SKM-1 (cell line): ENCODE measurements around the gene ANO6.
"Not testable (repeated sequence)": the region's sequence is repeated elsewhere in the genome, so short reads cannot be mapped to it uniquely, and the experiment has no call there.

Experiments used
- DNase-seq: peaks from one replicate; lab custom pipeline; 2025; ENCODE audit not compliant: unreplicated experiment; lab: John Stamatoyannopoulos, UW

Gene ANO6

DNA sequence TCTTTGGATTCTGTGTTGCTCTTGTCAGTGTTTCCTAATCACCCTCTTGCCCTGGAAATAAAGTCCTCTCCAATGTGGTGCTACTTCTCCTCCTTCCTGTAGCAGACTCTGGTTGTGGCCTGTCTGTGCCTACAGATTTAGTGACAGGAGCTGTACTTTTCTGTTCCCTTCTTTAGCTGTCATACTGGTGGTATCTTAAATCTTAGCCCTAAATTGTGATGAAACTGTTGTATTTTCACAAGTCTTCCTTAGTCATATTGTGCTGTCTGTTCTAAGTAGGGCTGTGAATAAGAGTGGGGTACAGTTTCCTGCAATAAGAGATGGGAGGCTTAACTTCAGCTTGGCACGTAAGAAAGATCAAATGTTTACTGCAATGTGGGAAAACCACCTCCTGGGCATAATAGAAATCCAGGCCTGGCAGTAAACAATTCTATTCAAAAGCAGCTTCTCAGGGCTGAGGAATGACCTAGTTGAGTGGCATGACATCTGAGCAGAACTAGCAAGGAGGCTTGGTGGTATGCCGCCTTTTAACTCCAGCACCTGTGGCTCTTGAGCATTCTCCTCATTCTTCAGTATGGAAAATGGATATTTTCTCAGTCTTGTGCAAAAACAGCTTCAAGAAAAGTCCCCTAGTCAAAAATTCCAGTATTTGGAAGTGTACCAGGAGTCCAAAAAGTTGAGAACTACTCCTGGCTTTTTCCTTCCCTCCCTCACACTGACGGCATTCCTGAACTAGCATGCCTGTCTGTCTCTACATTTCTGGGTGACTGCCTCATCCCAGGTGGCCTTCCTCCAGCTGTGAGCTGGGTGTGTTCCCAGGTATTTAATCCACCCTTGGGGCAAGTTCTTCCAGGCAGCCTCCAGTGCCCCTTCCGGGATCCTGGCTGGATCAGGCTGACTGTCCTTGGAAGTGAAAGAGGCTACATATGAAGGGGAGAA, 19.5 kb downstream of the ANO6 start:
- no peak for DNase-seq

DNA sequence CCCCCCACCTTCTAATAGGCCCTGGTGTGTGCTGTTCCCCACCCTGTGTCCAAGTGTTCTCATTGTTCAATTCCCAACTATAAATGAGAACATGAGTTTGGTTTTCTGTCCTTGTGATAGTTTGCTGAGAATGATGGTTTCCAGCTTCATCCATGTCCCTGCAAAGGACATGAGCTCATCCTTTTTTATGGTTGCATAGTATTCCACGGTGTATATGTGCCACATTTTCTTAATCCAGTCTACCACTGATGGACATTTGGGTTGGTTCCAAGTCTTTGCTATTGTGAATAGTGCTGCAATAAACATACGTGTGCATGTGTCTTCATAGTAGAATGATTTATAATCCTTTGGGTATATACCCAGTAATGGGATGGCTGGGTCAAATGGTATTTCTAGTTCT, 20.5 kb downstream of the ANO6 start:
- not testable (repeated sequence) for DNase-seq

DNA sequence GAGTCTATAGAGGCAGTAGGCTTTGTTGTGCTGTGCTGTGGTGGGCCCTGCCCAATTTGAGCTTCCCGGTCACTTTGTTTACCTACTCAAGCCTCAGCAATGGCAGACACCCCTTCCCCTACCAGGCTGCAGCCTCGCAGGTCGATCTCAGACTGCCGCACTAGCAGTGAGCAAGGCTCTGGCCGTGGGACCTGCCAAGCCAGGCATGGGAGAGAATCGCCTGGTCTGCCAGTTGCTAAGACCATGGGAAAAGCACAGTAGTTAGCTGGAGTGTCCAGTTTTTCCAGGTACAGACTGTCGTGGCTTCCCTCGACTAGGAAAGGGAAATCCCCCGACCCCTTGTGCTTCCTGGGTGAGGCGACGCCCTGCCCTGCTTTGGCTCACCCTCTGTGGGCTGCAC, 26.3 kb downstream of the ANO6 start:
- DNase-seq: no peak

DNA sequence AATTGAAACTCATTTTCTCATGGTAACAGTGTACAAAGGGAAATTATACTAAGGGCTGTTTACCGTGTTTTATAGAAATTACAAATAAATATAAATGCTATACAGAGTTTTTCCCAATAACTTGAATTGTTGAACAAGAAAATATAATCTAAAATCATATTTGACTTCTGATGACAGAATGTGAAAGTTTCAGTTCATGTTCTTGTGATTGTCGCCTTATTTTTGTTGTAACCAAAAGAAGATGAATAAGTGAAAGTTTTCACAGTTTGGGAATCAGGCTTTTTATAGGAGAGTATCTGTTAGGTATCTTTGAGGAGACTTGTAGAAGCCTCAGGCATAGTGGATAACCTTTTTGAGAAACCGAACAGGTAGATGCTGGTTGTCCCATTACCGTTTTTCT, 28.1 kb downstream of the ANO6 start:
- DNase-seq: no peak

DNA sequence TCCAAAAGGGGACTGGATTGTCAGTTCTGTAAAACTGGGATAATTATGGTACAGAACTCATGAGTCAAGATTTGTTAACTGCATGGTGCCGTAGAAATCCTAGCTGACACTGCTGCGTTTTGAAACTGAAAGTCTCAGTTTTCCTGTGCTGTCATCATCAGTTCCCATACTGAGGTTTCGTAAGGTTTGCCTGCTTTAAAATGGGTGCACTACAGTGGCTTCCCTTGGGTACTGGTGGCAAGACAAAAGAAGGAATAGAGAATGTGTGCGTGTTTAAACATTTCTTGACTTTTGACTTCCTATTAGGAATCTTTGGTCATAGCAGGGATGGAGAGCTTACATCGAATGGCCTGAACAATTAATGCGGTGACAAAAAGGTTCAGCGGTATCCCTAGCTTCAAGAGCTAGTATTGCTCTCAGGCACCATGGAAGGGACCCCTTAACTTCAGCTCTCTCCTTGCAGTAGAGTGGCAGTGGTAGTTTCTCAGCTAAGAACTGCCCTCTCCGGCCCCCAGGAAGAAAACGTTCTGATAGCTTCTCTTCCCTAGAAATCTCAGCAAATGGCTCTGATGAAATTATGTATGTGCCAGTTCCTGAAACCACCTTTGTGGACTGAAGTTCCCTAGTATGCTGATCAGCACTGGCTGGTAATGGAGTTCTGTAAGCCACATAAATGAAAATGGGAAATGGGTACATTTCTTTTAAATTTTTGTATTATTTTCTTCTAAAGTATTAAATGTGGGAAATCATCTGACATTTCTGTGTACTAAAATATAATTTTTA, 28.9 kb downstream of the ANO6 start:
- no peak for DNase-seq

DNA sequence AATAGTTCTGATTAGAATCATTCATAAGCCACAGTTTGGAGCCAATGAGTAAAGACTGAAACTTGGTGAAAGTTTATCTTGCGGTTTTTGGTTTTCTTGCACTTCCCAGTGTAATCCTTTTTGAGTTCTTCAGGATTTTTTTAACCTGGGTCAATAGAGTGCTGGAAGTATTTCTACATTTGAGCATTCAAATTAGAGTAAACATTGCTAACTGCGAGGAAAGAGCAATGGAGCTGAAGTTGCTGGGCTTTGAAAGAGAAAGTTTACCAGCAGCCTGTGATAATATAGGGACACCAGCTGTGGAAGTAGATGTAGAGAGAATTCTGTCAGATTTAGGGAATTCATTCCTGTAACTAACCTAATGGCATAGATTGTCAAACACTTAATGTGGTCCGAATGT, 30.3 kb downstream of the ANO6 start:
- no peak for DNase-seq

DNA sequence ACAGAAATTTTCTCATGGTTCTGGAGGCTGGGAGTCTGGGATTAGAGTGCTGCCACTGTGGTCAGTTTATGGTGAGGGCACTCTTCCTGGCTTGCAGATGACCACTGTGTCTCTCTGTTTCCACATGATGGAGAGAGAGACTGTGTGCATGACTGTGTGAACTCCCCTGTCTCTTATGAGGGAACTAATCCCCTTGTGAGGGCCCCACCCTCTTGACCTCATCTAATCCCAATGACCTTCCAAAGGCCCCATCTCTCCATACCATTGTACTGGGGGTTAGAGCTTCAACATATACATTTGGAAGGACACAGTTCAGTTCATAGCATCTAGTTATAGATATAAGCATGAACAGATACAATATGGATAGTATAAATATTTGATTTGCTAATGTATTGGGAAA, 31.7 kb downstream of the ANO6 start:
- no peak for DNase-seq

DNA sequence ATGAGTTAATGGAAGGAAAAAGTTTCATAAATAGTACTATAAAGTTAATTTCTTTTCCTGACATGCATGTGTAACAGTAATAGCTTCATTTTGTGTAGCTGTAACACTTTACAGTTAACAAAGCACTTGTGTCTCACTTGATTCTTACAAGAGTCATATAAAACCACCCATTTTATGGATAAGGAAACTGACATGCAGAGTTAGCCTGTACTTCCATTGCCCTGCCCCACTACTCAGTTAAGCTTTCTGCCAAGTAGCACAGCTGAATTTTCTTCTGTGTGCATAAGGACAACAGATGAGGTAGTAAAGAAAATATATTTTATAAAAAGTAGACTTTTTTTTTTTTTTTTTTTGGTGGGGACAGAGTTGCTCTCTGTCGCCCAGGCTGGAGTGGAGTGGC, 32.2 kb downstream of the ANO6 start:
- no peak for DNase-seq

DNA sequence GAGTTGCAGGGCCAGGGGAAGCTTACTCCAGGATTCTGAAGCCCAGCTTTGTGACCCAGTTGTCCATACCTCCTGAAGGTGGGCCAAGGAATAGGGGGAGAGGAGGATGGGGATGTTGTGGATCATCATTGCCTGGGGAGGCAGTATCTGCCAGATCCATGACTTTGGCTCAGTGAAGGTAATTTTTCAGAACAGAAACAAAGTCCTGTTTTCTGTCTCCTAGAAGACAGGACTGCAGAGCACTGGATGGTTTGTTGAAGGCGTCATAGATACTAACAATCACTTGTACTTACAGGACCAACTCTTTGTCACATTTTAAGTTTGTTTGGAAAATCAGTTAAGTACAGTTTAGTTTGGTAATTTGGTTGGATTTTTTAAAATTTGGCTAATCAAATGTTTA, 38.4 kb downstream of the ANO6 start:
- no peak for DNase-seq

DNA sequence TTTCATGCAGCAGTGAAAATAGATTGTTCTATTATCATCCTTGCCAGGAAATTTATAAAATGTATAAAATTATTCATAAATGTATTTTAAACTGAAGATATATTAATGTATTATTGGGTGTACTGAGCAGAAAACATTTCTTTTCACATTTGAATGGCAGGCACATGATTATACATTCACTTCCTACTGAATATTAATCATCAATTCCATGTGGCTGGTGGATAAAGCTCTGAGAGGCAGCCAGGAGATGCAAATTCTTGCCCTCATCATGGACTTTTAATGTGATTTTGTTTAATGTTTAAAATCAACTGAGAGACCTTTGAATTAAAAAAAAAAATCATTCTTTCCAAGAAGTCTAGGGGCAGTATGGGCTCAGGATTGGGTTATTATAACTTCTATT, 40.8 kb downstream of the ANO6 start:
- DNase-seq: no peak

DNA sequence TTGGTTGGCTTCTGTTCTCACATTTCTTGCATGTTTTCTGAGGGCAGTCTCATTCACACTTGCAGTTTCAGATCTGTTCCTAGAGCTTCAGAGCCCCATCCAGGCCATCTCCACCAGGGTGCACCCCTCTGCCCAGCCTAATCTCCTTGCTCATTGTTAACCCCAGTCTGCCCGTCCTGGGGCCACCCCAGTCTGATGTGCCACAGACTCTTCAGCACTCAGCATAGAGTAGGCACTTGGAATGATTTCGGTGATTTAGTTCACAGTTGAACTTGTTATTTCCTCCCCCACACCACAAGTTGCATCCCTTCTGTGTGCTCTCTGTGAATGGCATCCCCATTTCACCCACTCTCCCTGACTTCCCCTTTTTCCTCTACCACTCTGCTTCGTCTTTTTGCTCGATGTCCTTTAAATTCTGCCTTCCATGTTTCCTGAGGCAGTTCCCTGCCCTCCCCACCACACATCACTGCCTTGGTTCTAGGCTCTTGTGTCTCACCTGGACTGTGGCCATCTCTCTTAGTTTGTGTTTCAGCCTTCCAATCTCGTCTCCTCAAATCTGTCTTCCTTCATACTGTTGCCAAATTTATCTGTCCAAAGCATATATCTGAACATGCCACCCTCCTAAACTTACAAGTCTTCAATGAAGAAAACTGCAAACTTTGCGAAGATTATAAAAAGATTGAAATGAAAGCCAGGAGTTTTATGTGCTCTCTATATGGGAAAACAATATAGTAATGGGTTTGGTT, 41.5 kb downstream of the ANO6 start:
- peak; percentile 58 for DNase-seq

DNA sequence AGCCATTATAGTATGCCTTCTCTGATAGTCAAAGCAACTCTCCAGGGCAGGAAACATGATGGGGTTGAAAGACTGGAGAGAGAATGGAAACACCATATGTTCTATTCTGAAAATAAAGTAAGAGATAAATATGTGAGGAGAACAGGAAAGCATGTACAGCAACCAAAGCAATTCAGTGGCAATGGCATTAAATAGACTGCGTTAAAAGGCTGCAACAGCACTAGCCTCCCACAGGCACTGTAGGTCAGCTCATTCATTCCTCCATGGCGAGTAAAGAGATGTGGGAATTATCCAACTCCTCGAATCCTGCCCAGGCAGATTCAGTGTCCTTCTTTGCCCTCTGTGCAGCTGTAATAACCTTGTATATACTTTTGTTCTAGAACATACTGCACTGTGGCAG, 43.8 kb downstream of the ANO6 start:
- DNase-seq: no peak

DNA sequence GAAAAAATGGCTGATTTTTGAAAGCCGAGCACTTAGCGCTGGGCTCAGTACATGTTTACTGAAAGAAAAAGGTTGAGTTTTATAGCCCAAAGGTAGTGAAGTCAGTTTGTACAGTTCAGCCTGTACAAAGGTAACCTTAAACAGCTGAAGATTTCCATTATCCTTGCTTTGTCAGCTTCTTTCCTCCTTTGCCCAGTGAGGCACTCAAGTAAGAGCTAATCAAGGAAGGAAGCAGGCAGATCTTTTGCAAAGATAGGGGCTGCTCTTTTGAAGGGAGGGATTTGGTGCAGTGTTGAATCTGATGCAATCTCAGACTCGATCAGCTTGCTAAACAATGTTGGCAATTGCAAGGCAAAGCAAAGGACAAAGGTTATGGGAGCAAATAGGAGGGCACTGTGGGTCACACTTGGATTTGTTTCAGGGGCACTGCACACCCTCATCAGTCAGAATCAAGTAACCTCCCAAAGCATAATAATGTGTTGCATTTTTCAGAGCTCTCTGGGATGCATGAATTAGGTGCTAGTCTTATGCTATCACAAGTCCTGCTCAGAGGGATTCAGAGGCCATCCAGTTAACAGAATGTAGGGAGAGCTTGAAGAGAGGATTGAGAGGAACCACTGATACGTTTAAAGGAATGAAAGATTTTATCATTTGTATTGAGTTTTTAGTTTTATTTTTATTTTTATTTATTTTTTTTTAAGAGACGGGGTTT, 44.4 kb downstream of the ANO6 start:
- DNase-seq: no peak

DNA sequence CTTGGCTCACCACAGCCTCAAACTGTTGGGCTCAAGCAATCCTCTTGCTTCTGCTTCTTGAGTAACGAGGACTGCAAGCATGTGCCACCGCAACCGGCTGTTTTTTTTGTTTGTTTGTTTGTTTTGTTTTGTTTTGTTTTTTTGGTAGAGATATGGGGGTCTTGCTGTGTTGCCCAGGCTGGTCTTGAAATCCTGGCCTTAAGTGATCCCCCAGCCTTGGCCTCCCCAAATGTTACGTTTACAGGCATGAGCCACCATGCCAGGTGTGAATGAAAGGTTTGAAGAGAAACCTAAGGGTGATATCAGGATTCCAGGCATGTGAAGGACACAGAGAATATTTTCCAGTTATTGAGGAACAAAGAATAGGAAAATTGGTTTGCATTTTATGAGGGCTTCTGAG, 45.0 kb downstream of the ANO6 start:
- DNase-seq: no peak

DNA sequence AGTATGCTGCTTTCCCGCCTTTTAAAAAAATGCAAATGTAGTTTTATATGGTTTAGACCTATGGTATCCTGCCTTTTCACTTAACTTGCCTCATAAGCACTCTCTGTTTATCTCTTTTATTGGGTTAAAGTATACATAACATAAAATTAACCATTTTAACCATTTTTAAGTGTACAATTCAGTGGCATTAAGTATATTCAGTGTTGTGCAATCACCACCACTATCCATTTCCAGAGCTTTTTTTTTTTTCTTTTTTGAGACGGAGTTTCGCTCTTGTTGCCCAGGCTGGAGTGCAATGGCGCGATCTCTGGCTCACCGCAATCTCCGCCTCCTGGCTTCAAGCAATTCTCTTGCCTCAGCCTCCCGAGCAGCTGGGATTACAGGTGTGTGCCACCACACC, 46.3 kb downstream of the ANO6 start:
- not testable (repeated sequence) for DNase-seq

DNA sequence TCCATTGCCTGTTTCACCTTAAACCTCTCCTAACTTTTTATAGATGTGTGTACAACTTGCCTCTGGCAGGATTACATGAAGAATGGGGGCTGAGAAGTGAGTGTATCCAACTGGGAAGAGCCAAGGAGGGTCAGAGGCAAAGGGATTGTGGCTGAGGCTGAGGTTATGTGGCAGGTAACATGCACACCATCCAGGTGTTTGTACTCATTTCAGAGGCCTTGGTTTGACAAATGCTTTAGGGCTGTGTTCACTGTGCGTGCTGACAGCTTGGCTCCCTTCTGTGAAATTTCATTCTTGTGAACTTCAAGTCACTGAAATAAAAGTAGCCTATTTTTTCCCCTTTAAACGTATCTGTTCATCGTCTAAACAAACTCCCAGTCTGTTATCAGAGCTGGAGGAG, 47.7 kb downstream of the ANO6 start:
- DNase-seq: no peak

DNA sequence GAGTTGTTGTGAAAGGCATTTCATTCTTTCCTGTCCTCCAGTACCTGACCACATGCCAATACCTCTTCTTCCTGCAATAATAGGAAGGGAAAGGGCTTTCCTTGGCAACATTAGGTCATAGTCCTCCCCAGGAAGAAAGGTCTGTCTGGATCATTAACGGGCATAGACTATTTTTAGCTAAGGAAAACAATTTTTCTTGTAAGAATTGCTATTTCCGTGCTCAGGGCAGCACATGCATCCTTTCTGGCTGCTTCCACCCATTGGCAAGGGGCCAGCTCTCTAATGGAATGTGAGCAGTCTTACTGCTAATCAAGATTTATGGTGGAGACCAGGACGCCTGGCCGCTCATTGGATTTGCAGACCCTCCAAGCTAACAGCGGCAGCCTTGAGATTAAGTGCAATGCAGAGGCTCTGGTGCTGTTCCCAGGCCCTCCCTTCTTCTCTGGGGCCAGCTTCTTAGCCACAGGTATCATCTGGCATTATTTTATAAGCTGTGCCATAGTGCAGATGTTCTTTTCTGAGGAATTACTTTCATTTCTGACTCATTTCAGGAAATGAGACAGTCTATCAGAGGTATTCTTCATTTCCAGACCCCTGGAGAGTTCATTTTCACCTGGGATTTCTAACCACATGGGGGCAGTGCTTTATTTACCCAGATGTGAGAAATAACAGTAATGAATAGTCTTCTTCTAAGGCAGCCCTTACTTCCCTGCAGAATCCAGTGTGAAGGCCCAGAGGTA, 52.9 kb downstream of the ANO6 start:
- DNase-seq: no peak

DNA sequence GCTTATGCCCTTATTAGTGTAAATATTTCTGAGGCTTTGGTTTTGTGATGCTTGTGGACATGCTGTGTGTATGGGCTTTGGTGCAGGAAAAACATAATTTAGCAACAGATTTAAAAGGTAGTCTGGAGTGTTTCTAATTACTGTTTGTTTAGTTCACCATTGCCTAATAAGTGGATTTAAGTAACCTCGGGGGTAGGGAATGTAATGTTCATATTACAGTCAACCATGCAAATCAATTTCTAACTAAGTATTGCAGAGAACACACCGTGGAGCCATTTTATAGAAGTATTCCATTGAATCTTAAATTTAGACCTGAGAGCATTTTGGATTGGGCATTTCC, 53.5 kb downstream of the ANO6 start:
- no peak for DNase-seq

DNA sequence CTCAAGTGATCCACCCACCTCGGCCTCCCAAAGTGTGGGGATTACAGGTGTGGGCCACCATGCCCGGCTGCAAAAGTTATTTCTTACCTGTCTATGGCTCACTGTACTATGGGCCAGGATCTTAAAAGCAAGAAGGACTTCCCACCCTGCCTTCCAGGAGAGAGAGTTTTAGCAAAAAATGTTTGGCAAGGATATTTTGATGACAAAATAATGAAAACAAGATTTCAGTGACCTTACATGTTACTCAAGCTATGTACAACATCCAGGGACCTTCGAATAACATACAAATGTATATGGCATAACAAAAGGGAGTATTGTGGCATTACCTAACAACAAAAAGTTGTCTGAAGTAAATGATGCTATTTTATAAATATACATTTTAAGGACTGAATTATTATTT, 55.1 kb downstream of the ANO6 start:
- no peak for DNase-seq

DNA sequence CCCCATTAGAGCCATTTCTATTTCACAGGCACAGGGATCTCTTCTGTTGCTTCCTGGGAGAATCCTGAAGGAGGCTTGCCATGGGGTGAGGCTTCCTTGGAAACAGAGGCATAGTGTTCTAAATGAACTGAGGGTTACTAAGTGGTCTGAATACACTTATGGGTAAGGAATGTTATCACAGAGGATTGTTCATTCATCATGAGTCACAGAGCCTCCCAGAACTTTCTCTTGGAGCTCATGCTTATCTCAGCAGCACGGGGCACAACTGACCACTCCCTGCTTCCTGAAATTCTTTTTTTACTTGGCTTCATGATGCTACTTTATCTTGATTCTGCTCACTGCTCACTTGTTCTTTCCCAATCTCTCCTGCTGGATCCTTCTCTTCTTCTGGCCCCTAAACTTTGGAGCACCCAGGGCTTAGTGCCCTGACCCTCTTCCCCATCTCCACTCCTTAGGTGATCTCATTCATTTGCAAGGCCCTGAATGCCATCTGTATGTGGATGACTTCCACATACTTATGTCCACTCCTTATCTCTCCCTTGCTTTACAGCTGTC, 57.9 kb downstream of the ANO6 start:
- DNase-seq: no peak
